Stimulated activated CD8-positive, alpha-beta memory T cell treated with anti-CD3 and anti-CD28 coated beads, Interleukin-15, amount 100 ng/mL, for 1 hour (primary cell): ENCODE data around the gene RHNO1.

ENCODE experiments used
- DNase-seq: peaks from one replicate; pipeline ENCODE4 v3.0.0-alpha.2; 2020; ENCODE audit warnings: low read depth

Gene RHNO1, protein sequence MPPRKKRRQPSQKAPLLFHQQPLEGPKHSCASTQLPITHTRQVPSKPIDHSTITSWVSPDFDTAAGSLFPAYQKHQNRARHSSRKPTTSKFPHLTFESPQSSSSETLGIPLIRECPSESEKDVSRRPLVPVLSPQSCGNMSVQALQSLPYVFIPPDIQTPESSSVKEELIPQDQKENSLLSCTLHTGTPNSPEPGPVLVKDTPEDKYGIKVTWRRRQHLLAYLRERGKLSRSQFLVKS

DNA sequence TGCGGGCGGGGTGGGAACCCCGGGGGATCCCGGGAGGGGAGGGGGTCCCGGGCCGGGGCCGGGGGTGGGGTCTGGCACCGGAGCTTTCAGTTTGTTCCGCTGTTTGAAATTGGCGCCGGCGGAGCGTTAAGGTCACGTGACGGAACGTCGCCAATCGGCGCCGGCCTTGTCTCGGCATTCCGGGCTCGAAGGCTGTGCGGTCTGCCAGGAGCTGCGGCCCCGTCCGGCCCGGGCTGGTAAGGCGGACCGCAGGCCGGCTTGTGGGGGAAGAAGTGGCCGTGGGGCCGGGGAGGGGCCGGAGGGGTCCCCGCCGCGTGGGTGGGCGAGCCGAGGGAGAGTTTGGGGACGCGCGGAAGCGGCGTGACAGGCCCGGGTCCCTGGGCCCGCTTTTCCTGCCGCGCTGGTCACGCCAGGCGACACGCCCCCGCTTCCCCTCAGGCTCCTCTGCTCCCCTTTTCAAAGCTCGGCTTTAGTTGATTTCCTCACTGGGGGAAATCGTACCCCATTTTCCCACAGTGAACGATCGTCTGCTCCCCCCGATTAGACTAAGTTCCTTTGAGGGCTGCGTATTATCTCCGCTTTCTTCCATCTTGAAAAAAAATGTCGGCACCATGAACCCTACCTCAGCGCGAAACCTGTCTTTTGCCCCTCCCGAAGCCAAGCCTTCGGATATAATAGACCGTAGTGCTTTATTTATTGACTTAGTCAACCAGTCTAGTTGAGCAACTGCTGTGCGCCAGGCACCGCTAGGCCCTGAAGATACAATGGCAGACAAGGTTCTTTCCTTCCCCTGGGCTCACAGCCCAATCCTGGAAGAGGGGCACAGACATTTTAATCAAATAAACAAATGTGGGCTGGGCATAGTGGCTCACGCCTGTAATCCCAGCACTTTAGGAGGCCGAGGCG is at the start of gene RHNO1, which contains the start of gene FOXM1:
Gene RHNO1 (plus strand): TSS at position 177 of the 906 bp plus-strand sequence. CDS start 8,144 bp downstream, outside the sequence.
Gene FOXM1 (minus strand): TSS at position 128 of the 906 bp plus-strand sequence. CDS start 2,696 bp downstream, outside the sequence.
- peak; percentile 72 for DNase-seq

DNA sequence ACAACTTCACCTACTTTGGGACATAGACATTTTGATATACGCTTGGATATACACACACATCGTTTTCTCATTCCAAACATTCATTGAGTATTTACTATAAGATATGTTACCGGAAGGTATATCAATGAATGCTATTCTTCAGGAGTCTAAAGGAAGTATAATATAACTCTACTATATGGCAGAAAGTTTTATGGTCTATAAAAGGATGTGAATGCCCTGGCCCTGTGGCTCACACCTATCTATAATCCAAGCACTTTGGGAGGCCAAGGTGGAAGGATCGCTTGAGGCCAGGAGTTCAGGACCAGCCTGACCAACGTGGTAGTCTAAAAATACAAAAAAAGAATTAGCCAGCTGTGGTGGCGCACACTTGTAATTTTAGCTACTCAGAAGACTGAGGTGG is 47.7 kb upstream of the RHNO1 start:
- no peak for DNase-seq

DNA sequence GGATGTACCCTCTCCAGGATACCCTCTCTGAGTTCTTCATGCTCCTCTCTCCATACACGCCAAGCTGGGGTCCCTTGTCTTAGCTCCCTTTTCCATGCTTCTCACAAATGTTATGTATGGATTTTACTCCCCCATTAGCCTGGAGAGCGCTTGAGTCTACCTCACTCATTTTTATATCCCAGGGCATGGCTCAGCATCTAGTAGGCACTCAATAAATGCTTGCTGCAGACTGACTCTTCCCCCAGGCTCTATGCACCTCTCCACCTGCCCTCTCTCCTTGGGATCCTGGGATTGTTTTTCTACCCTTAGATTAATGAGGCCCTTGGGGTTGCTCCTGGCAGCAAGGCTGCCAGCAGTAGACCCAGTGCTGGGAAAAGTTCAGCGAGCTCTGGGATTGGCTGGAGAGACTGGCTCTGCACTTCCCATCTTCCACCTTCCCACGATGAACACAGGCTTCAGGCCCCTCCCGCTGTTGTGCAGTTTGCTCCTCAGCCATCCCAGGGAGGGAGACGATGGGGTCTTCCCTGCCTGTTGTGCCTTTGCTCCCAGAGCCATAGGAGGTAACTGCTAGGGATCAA is 44.4 kb upstream of the RHNO1 start:
- no peak for DNase-seq

DNA sequence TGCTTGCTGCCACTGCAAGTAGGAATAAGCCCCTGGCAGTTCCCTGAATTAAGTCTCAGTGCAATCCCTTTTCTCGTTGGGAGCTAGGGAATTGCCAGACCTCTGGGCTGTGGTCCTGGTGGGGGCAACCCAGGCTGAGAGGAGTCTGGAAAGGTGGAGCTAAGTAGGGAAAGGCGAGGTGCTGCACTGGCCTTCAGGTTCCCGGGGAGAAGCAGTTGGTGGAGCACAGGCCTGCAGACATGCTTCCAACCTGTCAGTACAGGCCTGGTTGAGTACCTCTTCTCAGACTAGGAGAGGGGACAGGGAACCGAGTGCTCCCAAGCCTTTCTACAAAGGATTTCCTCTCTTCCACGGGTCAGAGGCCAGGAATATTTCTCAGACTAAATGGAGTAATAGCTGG is 43.7 kb upstream of the RHNO1 start:
- DNase-seq = no peak

DNA sequence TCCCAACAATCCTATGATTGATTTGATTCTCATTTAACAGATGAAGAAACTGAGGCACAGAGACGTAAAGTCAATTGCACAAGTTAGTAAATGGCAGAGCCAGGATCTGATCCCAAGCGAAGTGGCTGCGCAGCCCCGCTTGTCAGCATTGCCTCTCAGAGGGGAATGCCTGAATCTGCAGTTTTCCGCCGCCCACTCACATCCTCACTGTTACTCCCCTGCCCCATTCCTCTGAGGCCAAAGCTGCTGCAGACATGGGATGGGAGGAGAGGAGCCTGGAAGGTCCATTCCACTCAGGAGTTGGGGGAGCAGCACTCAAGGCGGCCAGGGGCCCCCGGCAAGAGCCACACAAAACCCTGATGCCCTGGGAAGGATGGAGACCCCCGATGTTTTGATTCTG is 43.2 kb upstream of the RHNO1 start:
- no peak for DNase-seq

DNA sequence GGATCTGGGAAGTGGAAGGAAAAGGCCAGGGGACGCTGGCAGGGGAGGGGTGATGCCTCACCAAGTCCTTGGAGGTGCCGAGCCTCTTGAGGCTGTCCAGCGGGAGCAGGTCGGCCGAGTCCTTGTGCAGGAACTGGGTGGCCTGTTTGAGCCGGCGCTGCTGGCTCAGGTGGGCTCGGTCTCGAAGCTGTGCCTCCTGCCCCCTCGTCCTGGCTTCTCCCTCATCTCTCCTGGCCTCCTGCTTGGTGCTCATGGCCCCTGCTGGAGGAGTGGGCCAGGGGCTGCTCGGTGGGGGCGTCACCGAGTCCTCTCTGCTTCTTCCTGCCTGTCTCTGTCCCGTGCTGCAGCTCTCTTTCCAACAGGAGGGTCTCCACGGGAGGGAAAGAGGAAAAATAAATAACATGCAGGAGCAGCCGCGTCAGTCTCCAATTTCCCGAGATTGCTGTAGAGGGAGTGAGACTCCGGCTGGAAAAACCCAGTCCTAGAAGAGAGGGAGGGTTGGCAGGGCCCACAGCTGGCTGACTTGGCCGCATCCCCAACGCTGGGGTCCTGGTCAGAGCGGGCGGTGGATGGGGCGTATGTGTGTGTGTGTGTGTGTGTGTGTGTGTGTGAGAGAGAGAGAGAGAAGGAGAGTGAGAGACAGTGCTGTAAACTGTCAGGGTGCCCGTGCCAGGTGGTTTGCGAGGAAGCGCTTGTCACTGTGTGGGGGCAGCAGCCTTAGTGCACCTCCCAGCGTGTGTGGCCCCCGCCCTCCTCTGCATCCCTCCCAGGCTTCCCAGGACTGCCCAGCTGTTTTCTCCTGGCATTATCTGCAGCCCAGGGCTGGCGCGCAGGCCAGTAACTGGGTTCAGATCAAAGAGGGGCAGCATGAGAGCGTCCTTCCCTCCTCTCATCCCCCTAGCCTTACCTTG is 42.2 kb upstream of the RHNO1 start, which contains the start of gene NRIP2:
Gene NRIP2 (minus strand): TSS at position 455 of the 911 bp plus-strand sequence. CDS start 52 bp downstream, at position 403.
- no peak for DNase-seq

DNA sequence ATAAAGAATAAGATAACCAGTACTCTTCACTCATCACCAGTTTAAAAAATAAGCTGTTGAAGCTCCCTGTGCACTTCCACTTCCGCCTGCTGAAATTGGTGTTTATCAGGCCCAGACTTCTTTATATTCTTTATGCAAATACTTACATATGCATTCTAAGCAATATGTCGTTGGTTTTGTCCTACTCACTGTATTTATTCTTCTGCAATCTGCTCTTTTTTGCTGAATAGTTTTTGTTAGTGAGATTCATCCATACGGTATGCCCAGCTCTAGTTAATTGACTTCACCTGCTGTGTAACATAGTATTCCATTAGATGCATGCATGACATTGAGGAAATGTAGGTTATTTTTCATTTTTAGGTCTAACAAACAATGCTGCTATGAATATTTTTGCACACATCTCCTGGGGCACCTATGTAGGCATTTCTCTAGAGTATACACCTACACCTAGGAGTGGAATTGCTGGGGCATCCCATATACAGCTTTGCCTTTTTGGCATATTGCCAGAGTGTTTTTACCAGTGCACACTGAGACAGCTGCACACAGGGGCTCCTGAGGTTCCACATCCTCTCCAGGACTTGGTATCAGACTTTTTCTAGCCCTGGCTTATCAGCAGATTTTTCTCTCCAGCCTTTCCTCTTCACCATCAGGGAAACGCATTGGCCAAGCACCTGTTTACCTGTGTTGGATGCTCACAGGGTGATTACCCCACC is 41.2 kb upstream of the RHNO1 start:
- no peak for DNase-seq

DNA sequence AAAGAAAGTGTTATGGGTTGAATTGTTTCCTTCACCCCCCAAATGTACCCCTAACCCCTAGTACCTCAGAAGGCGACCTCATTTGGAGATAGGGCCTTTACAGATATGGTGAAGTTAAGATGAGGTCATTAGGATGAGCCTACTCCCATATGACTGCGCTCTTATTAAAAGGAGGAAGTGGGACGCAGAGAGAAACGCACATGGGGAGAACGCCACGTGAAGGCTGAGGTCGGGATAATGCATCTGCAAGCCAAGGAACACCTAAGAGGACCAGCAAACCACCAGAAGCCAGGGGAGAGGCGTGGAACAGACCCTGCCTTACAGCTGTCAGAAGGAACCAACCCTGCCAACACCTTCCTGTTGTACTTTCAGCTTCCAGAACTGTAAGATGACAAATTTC is 40.4 kb upstream of the RHNO1 start:
- DNase-seq = no peak

DNA sequence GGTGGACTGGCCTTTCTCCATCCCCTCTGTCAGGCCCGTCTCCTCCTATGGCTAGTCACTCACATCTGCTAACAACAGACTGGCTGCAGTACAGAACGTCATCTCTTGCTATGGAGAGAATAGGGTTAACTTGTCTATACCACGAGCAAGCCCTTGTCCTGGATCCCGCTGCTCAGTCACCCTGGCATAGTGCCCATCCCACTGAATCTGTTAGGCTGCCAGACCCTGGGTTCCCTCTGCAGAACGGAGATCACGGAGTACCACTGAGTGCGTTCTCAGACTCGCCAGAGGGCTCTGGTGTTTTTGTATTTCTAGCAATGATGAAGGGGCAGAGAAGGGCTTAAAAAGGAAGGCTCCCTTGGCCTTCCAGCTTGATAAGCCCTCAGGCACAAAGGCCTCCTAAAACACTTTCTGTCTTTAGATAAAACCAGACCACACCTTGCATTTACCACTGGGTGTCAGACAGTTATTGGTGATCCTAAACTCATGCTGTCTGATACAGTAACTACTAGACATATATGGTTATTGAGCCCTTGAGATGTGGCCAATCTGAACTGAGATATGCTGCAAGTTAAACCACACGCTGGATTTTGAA is 35.9 kb upstream of the RHNO1 start:
- DNase-seq = no peak

DNA sequence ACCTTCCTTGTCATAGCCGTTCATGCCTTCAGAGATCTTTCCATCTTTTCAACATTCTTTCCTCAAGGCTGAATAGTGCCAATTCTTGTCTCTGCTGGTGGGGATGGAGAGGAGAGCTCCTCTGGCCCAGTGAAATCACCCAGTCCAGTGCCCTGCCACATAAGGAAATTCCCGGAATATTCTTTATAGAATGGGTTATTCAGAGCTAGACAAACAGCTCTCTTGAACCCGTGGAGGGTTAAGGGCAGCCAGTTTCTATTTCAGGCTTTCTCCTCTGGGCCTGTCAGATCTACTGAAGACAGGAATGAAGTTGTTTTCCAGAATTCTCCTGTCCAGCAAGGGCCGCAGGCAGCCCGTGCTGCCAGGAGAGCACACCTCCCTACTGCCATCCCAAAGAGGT is 34.1 kb upstream of the RHNO1 start:
- DNase-seq = no peak

DNA sequence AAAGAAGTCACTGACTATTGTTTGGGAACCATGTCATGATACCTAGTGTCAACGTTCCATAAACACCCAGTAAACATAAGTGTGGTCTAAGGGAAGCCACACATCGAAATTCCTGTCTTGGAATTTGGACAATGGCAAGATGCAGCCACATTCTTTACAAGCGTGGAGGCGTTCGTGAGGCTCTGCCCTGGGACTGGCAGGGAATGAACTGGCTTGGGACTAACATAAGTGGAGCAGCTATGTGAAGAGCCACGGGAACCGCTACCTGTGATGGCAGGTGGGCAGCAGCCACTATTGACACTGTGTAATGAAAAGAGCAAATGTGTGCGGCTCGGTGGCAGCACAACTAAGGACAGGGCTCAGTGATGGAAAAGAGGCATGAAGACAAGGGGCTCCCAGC is 32.2 kb upstream of the RHNO1 start:
- DNase-seq = no peak

DNA sequence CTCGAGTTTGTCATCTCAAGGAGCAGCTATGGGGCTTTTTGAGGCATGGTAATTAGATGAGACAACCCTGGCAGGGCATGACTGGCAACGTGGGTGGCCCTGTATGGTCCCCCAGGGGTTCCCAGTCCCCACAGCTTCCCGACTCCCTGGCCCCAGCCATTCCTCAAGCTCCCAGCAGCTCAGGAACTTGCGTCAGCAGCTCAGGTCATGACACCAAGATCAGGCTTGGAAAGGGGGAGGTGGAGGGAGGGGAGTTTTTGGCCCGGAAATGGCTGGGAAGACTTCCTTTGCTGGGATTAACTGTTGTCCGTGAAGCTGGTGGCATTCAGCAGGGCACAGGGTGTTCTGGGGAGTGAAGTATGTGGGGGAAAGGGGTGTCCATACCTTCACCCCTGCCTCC is 31.7 kb upstream of the RHNO1 start:
- DNase-seq = no peak

DNA sequence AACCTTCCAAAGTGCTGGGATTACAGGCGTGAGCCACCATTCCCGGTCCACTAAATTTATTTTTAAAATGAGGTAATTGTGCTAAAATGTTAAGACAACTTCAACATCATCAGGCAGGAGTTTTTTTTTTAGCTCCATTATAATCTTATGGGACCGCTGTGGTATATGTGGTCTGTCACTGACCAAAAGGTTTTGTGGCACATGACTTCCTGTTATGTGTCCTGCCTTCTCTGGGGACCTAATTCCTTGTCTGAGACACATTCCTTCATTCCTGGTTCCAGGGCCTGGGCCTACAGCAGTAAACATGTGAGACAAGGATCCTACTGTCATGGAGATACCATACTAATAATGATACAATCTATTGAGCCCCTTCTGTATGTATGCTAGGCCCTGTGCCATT is 25.1 kb upstream of the RHNO1 start:
- no peak for DNase-seq

DNA sequence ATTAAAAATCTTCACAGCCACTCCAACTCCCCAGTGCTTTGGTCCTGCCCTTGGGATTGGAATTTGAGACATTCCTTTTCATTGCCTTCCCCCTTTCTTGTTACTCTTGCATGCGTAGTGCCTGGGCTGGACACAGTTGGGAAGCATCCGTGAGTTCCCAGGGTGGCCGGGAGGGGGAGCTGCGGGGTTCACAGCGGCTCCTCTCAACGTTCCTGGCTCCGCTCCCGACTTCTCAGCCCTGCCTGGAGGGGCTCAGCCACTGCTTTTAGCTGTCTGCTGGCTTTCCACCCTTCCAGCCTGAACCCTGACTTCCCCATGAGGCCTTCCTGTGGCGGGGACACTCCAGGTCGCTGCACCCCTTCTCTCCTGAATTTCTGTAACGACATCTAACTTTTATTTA is 23.4 kb upstream of the RHNO1 start:
- DNase-seq = no peak

DNA sequence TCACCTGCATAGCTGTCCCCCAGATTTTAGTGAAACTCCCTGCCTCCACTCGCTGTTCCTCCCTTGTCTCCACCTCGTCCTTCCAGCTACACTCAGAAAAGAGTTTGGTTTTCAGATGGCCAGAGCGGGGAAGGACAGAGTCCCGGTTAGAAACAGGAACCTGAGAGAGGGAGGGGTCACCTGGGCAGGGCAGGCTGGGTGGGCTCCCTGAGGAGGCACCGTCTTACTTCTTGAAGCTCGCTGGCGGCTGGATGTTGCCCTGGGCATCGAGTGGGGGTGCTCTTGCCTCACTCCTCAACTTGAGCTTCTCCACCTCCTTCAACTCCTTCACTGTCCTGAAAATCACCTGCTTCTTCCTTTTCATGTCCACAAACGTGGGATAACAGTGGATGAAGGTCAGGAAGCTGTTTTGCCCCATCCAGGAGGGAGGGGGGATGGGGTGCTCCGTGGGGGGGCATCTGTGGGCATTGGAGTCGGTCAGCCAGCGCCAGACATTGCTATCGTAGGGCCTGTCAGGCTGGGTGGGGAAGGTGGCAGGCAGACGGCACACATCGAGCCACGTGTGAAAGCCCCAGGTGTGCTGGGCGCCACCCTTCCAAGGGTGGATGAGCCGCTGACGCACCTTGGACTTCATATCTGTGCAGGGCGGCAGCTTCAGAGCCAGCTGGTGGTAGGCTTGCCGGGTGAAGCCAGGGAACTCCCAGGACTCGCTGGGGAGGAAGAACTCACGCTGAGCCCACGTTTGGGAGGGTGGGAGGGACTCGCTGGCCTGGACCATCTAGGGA is 22.2 kb upstream of the RHNO1 start:
- DNase-seq = no peak

DNA sequence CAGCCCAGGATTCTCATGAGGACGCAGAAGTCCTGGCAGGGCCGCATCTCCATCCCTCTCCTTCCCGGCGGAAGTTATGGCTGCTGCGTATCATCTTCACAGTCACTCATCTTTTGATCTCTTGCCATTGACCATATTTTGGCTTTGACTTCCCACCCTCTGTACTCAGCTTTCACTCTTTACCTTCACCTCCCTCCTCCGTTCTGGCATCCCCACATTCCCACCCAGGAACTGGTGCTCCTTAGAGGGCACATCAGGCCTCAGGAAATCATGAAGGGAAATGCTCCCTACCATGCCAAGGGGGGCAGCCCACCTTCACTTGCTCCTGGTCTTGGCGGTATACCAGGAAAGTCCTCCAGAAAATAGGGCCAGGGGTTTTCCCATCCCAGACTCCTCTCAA is 21.5 kb upstream of the RHNO1 start:
- no peak for DNase-seq

DNA sequence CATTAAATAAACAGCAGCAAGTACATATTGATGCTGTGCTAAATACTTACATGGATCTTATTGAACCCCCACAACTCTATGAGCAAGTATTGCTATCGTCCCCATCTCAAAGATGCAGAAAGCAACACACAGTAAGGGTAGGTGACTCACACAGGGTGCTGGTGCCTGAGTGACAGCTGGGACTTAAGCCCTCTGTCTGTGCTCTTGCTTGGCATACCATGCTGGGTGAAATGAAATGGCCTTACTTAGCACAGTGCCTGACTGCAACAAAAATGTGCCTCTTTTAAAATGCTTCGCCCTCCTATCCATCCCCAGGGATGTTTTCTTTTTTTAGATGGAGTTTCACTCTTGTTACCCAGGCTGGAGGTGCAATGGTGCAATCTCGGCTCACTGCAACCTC is 21.0 kb upstream of the RHNO1 start:
- DNase-seq = no peak

DNA sequence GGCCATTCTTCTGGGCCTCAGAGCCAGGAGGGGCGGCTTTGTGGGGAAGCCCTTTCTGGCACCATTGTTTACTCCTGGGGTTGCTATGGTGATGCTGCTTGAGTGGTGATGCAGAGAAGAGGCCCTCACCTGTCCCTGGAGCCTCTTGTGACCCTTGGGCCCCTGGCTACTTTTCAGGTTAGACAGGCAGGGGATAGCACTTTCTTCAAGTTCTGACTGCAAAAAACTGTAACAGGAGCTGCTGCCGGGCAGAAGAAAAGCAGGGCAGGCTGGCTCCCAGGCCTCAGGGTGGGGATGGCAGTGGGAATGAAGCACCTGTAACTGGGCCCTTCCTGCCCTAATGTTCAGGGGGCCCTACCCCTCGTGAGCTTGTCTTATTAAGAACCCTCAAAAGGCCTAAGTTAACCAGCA is 20.0 kb upstream of the RHNO1 start, which contains the start of gene TEX52:
Gene TEX52 (minus strand): TSS at position 19 of the 411 bp plus-strand sequence. CDS start 13 bp downstream, at position 6.
- DNase-seq = no peak

DNA sequence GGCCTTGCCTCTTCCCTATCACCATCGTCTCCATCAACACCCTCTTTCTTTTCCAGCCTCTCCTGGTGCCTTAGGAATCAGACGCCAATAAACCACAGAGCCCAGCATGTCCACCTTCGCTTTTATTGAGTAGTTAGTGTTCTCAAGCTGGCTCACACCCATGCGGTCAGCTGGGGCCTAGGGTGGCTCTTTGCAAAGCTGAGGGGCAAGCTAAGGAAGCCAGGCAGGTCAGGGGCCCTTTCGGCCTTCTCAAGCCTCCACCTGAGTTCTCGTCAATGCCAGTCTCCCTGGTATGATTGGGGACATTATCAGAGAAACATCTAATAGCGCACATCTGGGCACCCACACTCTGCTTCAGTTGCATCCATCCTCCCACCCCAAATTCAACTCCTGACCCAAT is 19.4 kb upstream of the RHNO1 start:
- no peak for DNase-seq

DNA sequence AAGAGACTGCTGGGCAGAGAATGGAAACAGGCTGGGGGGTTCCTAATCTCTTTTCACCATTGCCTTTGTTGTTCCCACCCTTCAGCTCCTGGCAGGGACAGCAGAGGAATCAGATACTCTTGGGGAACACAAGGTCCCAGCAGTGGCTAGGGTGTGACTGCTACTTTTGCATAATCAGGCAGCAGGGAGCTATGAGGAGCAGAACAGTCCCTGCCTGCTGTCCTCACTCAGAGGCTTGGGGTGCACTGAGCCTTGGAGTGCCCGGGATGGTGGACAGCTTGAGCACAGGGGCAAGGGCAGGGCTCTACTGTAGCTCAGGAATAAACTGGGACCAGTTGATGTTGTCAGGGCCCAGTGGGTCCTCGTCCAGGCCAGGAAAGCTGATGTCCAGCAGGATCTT is 18.7 kb upstream of the RHNO1 start:
- no peak for DNase-seq
